Measurements from ENCODE around the gene DENND6A. TPM values are rescaled to one million over a fixed set of nuclear protein-coding genes. Genes with fewer than 3 reads are reported as not detected.
"Not testable (repeated sequence)": the region's sequence is repeated elsewhere in the genome, so short reads cannot be mapped to it uniquely, and the experiment has no call there.

DENND6A gene
- total RNA-seq, 1 experiment from 2014 or later = 21.8 TPM

- H3K9me3 Mint-ChIP-seq (ENCODE audit: unreplicated experiment) = peaks cover 14% of the 10 kb centered on the region
- CTCF ChIA-PET = no interaction called here
- no peaks in the 10 kb centered on the region for H3K27me3 Mint-ChIP-seq (ENCODE audit: insufficient read depth, unreplicated experiment)
- H3K4me1 Mint-ChIP-seq (ENCODE audit: low read depth, unreplicated experiment) = peaks cover 13% of the 10 kb centered on the region
- no TSS peak for BruUV-seq (replicated peaks)
- H3K4me3 ChIP-seq (ENCODE audit: low read depth, low read length) = no peak overlapping the region
- no peaks in the 10 kb centered on the region for H3K4me1 ChIP-seq
- no peaks in the 10 kb centered on the region; the same call in 1 of the 2 replicates for H3K36me3 ChIP-seq (ENCODE audit: control insufficient read depth, insufficient read depth, low read length)
- no peaks in the 10 kb centered on the region for H3K27me3 ChIP-seq (replicated peaks; ENCODE audit: control insufficient read depth, insufficient read depth, low read length)
- no peak for DNase-seq
- peaks cover 9% of the 10 kb centered on the region for H3K9me3 ChIP-seq
- no peak for TF ChIP-seq CTCF (IDR thresholded peaks at IDR 0.05; ENCODE audit: insufficient read depth in 1 of 2, low read depth in 1 of 2, low read length in 1 of 2, severe bottlenecking in 1 of 2, unreplicated experiment in 1 of 2)
- H3K36me3 Mint-ChIP-seq (ENCODE audit: insufficient read depth, unreplicated experiment) = peaks cover 46% of the 10 kb centered on the region
- H3K4me3 Mint-ChIP-seq (ENCODE audit: unreplicated experiment) = no peak overlapping the region
- intact Hi-C loops (cut with micrococcal nuclease; ENCODE audit: unreplicated experiment) = no loop called here
- POLR2A ChIA-PET = interaction anchor here (0.5 kb wide), 1 partner anchor 135 kb away, joined by 4 read pairs; no protein-coding TSS in a partner anchor
- H3K27ac Mint-ChIP-seq (ENCODE audit: unreplicated experiment) = no peak overlapping the region
Observed at GRCh38 chr3:57644740-57645139, 48.1 kb downstream of the DENND6A start.

- POLR2A ChIA-PET = no interaction called here
- intact Hi-C loops (cut with micrococcal nuclease; ENCODE audit: unreplicated experiment) = no loop called here
- TF ChIP-seq CTCF (IDR thresholded peaks at IDR 0.05; ENCODE audit: insufficient read depth in 1 of 2, low read depth in 1 of 2, low read length in 1 of 2, severe bottlenecking in 1 of 2, unreplicated experiment in 1 of 2) = no peak
- H3K4me1 Mint-ChIP-seq (ENCODE audit: low read depth, unreplicated experiment) = peaks cover 7% of the 10 kb centered on the region
- no peak overlapping the region for H3K4me3 Mint-ChIP-seq (ENCODE audit: unreplicated experiment)
- H3K27ac Mint-ChIP-seq (ENCODE audit: unreplicated experiment) = no peak overlapping the region
- no peaks in the 10 kb centered on the region for H3K27me3 Mint-ChIP-seq (ENCODE audit: insufficient read depth, unreplicated experiment)
- H3K27me3 ChIP-seq (replicated peaks; ENCODE audit: control insufficient read depth, insufficient read depth, low read length) = no peaks in the 10 kb centered on the region
- CTCF ChIA-PET = no interaction called here
- H3K4me3 ChIP-seq (ENCODE audit: low read depth, low read length) = no peak overlapping the region
- no peaks in the 10 kb centered on the region for H3K4me1 ChIP-seq
- H3K9me3 ChIP-seq = no peaks in the 10 kb centered on the region
- no peaks in the 10 kb centered on the region for H3K9me3 Mint-ChIP-seq (ENCODE audit: unreplicated experiment)
- BruUV-seq (replicated peaks) = no TSS peak
- peaks cover 48% of the 10 kb centered on the region for H3K36me3 Mint-ChIP-seq (ENCODE audit: insufficient read depth, unreplicated experiment)
- H3K36me3 ChIP-seq (ENCODE audit: control insufficient read depth, insufficient read depth, low read length) = no peaks in the 10 kb centered on the region
- DNase-seq = no peak
Observed at GRCh38 chr3:57637391-57637790, 55.5 kb downstream of the DENND6A start.

- H3K36me3 ChIP-seq (ENCODE audit: control insufficient read depth, insufficient read depth, low read length); H3K4me1 ChIP-seq; DNase-seq; H3K27me3 Mint-ChIP-seq (ENCODE audit: insufficient read depth, unreplicated experiment); H3K4me3 Mint-ChIP-seq (ENCODE audit: unreplicated experiment); H3K27ac Mint-ChIP-seq (ENCODE audit: unreplicated experiment); POLR2A ChIA-PET; intact Hi-C loops (cut with micrococcal nuclease; ENCODE audit: unreplicated experiment); H3K27me3 ChIP-seq (replicated peaks; ENCODE audit: control insufficient read depth, insufficient read depth, low read length); H3K4me1 Mint-ChIP-seq (ENCODE audit: low read depth, unreplicated experiment); H3K4me3 ChIP-seq (ENCODE audit: low read depth, low read length); BruUV-seq (replicated peaks); CTCF ChIA-PET; H3K9me3 Mint-ChIP-seq (ENCODE audit: unreplicated experiment); H3K9me3 ChIP-seq: not testable (repeated sequence)
- peaks cover 31% of the 10 kb centered on the region for H3K36me3 Mint-ChIP-seq (ENCODE audit: insufficient read depth, unreplicated experiment)
Observed at GRCh38 chr3:57634259-57634658, 58.6 kb downstream of the DENND6A start.

- peaks cover 25% of the 10 kb centered on the region for H3K36me3 Mint-ChIP-seq (ENCODE audit: insufficient read depth, unreplicated experiment)
- Histone ChIP-seq H3K4me1 (no peaks in the 10 kb centered on the region), H3K36me3 (ENCODE audit: control insufficient read depth, insufficient read depth, low read length) (no peaks in the 10 kb centered on the region; the same call in 1 of the 2 replicates), H3K9me3 (no peaks in the 10 kb centered on the region), H3K27me3 (replicated peaks; ENCODE audit: control insufficient read depth, insufficient read depth, low read length) (no peaks in the 10 kb centered on the region), H3K4me3 (ENCODE audit: low read depth, low read length) (no peak overlapping the region)
- H3K27ac Mint-ChIP-seq (ENCODE audit: unreplicated experiment) = no peak overlapping the region
- DNase-seq = no peak
- H3K4me3 Mint-ChIP-seq (ENCODE audit: unreplicated experiment) = no peak overlapping the region
- CTCF ChIA-PET = no interaction called here
- H3K4me1 Mint-ChIP-seq (ENCODE audit: low read depth, unreplicated experiment) = no peaks in the 10 kb centered on the region
- POLR2A ChIA-PET = no interaction called here
- no peak for TF ChIP-seq CTCF (IDR thresholded peaks at IDR 0.05; ENCODE audit: insufficient read depth in 1 of 2, low read depth in 1 of 2, low read length in 1 of 2, severe bottlenecking in 1 of 2, unreplicated experiment in 1 of 2)
- intact Hi-C loops (cut with micrococcal nuclease; ENCODE audit: unreplicated experiment) = no loop called here
- no peaks in the 10 kb centered on the region for H3K9me3 Mint-ChIP-seq (ENCODE audit: unreplicated experiment)
- BruUV-seq (replicated peaks) = no TSS peak
- no peaks in the 10 kb centered on the region for H3K27me3 Mint-ChIP-seq (ENCODE audit: insufficient read depth, unreplicated experiment)
Observed at GRCh38 chr3:57627976-57628375, 64.9 kb downstream of the DENND6A start.
